GF-D8 (cell line): ENCODE data around the gene YBEY.
"Not testable (repeated sequence)": the region's sequence is repeated elsewhere in the genome, so short reads cannot be mapped to it uniquely, and the experiment has no call there.

ENCODE experiments used
- DNase-seq: peaks from one replicate; lab custom pipeline; 2025; lab: John Stamatoyannopoulos, UW

Gene YBEY

GRCh38 chr21:46304437-46304836 lies 18.3 kb downstream of the YBEY start:
- no peak for DNase-seq

GRCh38 chr21:46304955-46305354 lies 18.8 kb downstream of the YBEY start:
- no peak for DNase-seq

GRCh38 chr21:46307625-46308024 lies 21.5 kb downstream of the YBEY start:
- DNase-seq, result no peak

- DNase-seq, result no peak
These were observed 22.3 kb downstream of the YBEY start for GRCh38 chr21:46308431-46308830.

- DNase-seq, result not testable (repeated sequence)
These were observed 24.1 kb downstream of the YBEY start for GRCh38 chr21:46310260-46310659.

- DNase-seq, result no peak
These were observed 25.4 kb downstream of the YBEY start for GRCh38 chr21:46311568-46311967.

GRCh38 chr21:46312949-46313348 lies 26.8 kb downstream of the YBEY start:
- no peak for DNase-seq

- DNase-seq, result no peak
These were observed 28.4 kb downstream of the YBEY start for GRCh38 chr21:46314441-46315020.

- no peak for DNase-seq
These were observed 30.7 kb downstream of the YBEY start for GRCh38 chr21:46316708-46317324.

- DNase-seq, result no peak
These were observed 31.7 kb downstream of the YBEY start for GRCh38 chr21:46317710-46318463.

- no peak for DNase-seq
These were observed 32.3 kb downstream of the YBEY start for GRCh38 chr21:46318464-46318845.

GRCh38 chr21:46319186-46319585 lies 33.0 kb downstream of the YBEY start:
- no peak for DNase-seq

GRCh38 chr21:46320331-46320801 lies 34.2 kb downstream of the YBEY start:
- peak; percentile 39 for DNase-seq

GRCh38 chr21:46322351-46323226 lies 36.4 kb downstream of the YBEY start:
- DNase-seq, result peak; percentile 21

- DNase-seq, result no peak
These were observed 37.1 kb downstream of the YBEY start for GRCh38 chr21:46323227-46323709.

- DNase-seq, result peak; percentile 96
These were observed 37.7 kb downstream of the YBEY start, which contains the start of the genes C21orf58 and PCNT for GRCh38 chr21:46323710-46324389. C21orf58 (minus strand) TSS chr21:46323870; CDS start chr21:46322738, 1,132 bp downstream. PCNT (plus strand) TSS chr21:46324156; CDS start chr21:46324229, 73 bp downstream.

GRCh38 chr21:46324390-46325072 lies 38.4 kb downstream of the YBEY start:
- DNase-seq, result peak; percentile 72

GRCh38 chr21:46325073-46325912 lies 39.2 kb downstream of the YBEY start:
- DNase-seq, result peak; percentile 29

GRCh38 chr21:46326110-46326703 lies 40.1 kb downstream of the YBEY start:
- no peak for DNase-seq
